ENCODE results near the gene STX1B. TPM values are rescaled to one million over a fixed set of nuclear protein-coding genes. Genes with fewer than 3 reads are reported as not detected.

The STX1B gene
- total and polyA plus RNA-seq, 2 donors (not counting 3 experiments of a cell fraction or from before 2014, with no cell fraction given), result 0.11 to 0.14 TPM

- peak overlapping the region; percentile 85 for H3K27ac ChIP-seq (ENCODE audit: insufficient read depth, low read depth, low read length)
- BruUV-seq (replicated peaks), result TSS peak; percentile 58
- H2AFZ ChIP-seq (ENCODE audit: low read depth, low read length), result peak overlapping the region; percentile 30
- H3K9me3 ChIP-seq (replicated peaks; ENCODE audit: control insufficient read depth, insufficient read depth, low read length), result no peaks in the 10 kb centered on the region
- dilution Hi-C loops (cut with MboI; ENCODE audit: extremely low pct_ligation_motif_present, low sequenced_read_pairs) (no loop called here), intact Hi-C loops (cut with micrococcal nuclease) (loop anchor here (1.0 to 2.0 kb wide), 5 partner anchors 40 to 425 kb away; partner anchors contain the start of genes ARMC5, KAT8, SETD1A and VKORC1)
- peaks cover 11% of the 10 kb centered on the region for H3K4me1 ChIP-seq (ENCODE audit: control insufficient read depth, extremely low read depth, insufficient read depth, low read length)
- ChIA-PET POLR2A (interaction anchor here (0.7 to 1.0 kb wide), 2 partner anchors 40 to 840 kb away, joined by 3 to 5 read pairs; partner anchors contain the start of genes ZNF267, ZNF646 and ZNF668), CTCF (interaction anchor here (1.1 to 1.4 kb wide), 3 partner anchors 48 to 109 kb away, joined by 3 to 7 read pairs (median 6); partner anchors contain the start of gene HSD3B7)
- peak overlapping the region; percentile 63 to 75 (median 71) for H3K4me3 ChIP-seq (replicated peaks in 1 of 3; ENCODE audit: insufficient read depth in 1 of 3, low read depth in 1 of 3, low read length in 3 of 3)
- peaks cover 12% of the 10 kb centered on the region for H3K79me2 ChIP-seq (ENCODE audit: control insufficient read depth, insufficient read depth, low read length)
- no peaks in the 10 kb centered on the region for H3K9me1 ChIP-seq (replicated peaks; ENCODE audit: control insufficient read depth, extremely low read depth, insufficient read depth, low read length)
- peak; percentile 82 for DNase-seq (ENCODE audit: low read depth, low spot score)
- FAIRE-seq, result peak; percentile 99
- H3K27me3 ChIP-seq (ENCODE audit: control insufficient read depth in 2 of 2, insufficient read depth in 2 of 2, low read length in 2 of 2), result no peaks in the 10 kb centered on the region
- peak overlapping the region; percentile 76 for H3K4me2 ChIP-seq (ENCODE audit: insufficient read depth, low read length)
- TF ChIP-seq EZH2 (IDR thresholded peaks at IDR 0.05; ENCODE audit: borderline replicate concordance, low read depth, low read length, severe bottlenecking) (no peak), POLR2AphosphoS5 (IDR thresholded peaks at IDR 0.05; ENCODE audit: insufficient read depth, low read depth, low read length) (peak; percentile 16), CTCF (IDR thresholded peaks at IDR 0.05; ENCODE audit: extremely low read depth in 1 of 2, insufficient read depth in 1 of 2, low read depth in 1 of 2, low read length in 2 of 2) (no peak), GATA2 (IDR thresholded peaks at IDR 0.05; ENCODE audit: insufficient read depth, insufficient read length, low read depth, low read length) (no peak), MYC (IDR thresholded peaks at IDR 0.05; ENCODE audit: low read depth, low read length) (no peak), FOS (IDR thresholded peaks at IDR 0.05; ENCODE audit: borderline replicate concordance, insufficient read depth, low read length) (no peak), MAX (IDR thresholded peaks at IDR 0.05; ENCODE audit: insufficient read depth, insufficient read length) (peak; percentile 22), JUN (IDR thresholded peaks at IDR 0.05; ENCODE audit: borderline replicate concordance, insufficient read depth, insufficient read length, low read depth) (no peak), POLR2A (IDR thresholded peaks at IDR 0.05; ENCODE audit: low read depth, low read length) (peak; percentile 59)
- H3K9ac ChIP-seq (replicated peaks; ENCODE audit: extremely low read depth, insufficient read depth, low read length), result peak overlapping the region; percentile 65
- H4K20me1 ChIP-seq (replicated peaks; ENCODE audit: control insufficient read depth, extremely low read depth, insufficient read depth, low read length), result no peaks in the 10 kb centered on the region
- peaks cover 3 to 8% of the 10 kb centered on the region in 2 experiments for H3K36me3 ChIP-seq (ENCODE audit: control insufficient read depth in 2 of 2, extremely low read depth in 1 of 2, insufficient read depth in 2 of 2, low read length in 2 of 2)
Measured at GRCh38 chr16:31033709-31034492, 23.5 kb upstream of the STX1B start.

Measured in endothelial cell of umbilical vein (primary cell).